Vagina (tissue), 2 donors: ENCODE results near the gene CCDC27.

ENCODE experiments used
- POLR2A ChIP-seq, 2 donors: fragments of 450-650 bp; IDR thresholded peaks; one replicate each; pipeline ENCODE4 v1.6.1; 2017; ENCODE audit warnings: antibody characterized with exemption in 2 of 2, mild to moderate bottlenecking in 2 of 2, moderate library complexity in 2 of 2
- POLR2AphosphoS5 ChIP-seq, 2 donors: sonication (generic); formaldehyde crosslinking; IDR thresholded peaks; one replicate each; pipeline ENCODE4 v1.9.0; 2017; ENCODE audit warnings: antibody characterized with exemption in 2 of 2, mild to moderate bottlenecking in 2 of 2, low read depth in 1 of 2; ENCODE audit not compliant: insufficient read depth in 1 of 2
- TF ChIP-seq, protein P1 (sequence below), 3 experiments: fragments of 450-650 bp in 2 of 3; fragments of 200-600 bp in 1 of 3; sonication (generic) in 1 of 3; IDR thresholded peaks; one replicate each; pipeline ENCODE4 v1.5.1; 2017 to 2019; ENCODE audit warnings: antibody characterized with exemption in 3 of 3, mild to moderate bottlenecking in 2 of 3, moderate library complexity in 2 of 3

DNA sequence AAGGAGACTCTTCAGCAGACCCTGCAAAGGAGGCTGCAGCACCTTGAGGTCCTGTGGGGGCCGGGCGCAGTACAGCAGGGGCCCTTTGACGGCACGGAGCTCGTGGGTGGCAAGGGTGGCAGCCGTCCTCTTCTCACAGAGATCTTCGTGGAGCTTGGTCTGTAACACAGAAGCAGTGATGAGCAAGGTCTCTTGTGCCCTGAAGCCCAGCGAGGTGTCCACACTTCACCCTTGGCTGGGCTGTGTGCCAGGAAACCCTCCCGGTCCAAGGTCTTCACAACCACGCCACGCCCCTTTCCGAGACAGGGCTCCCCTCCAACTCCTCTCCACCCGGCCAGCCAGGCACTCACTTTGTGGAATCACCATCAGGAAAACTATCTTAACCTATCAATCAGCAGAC, 32.8 kb downstream of the CCDC27 start:
- TF ChIP-seq, protein P1, sequence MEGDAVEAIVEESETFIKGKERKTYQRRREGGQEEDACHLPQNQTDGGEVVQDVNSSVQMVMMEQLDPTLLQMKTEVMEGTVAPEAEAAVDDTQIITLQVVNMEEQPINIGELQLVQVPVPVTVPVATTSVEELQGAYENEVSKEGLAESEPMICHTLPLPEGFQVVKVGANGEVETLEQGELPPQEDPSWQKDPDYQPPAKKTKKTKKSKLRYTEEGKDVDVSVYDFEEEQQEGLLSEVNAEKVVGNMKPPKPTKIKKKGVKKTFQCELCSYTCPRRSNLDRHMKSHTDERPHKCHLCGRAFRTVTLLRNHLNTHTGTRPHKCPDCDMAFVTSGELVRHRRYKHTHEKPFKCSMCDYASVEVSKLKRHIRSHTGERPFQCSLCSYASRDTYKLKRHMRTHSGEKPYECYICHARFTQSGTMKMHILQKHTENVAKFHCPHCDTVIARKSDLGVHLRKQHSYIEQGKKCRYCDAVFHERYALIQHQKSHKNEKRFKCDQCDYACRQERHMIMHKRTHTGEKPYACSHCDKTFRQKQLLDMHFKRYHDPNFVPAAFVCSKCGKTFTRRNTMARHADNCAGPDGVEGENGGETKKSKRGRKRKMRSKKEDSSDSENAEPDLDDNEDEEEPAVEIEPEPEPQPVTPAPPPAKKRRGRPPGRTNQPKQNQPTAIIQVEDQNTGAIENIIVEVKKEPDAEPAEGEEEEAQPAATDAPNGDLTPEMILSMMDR (IDR thresholded peaks at IDR 0.05): no peak
- no peak for TF ChIP-seq POLR2A (IDR thresholded peaks at IDR 0.05)
- TF ChIP-seq POLR2AphosphoS5 (IDR thresholded peaks at IDR 0.05; ENCODE audit: insufficient read depth in 1 of 2, low read depth in 1 of 2): no peak
